Nephron (organoid): ENCODE results near the gene PLEKHA3.

Experiments used
- H3K27ac Mint-ChIP-seq, 3 experiments: 2 replicates each; pipeline ENCODE4 v1.8.0; 2020; ENCODE audit warnings: mixed read lengths in 3 of 3, mild to moderate bottlenecking in 2 of 3, moderate library complexity in 1 of 3
- H3K27me3 Mint-ChIP-seq: 2 replicates; pipeline ENCODE4 v1.8.0; 2021; ENCODE audit warnings: low read depth, mild to moderate bottlenecking, moderate library complexity, mixed read lengths
- H3K36me3 Mint-ChIP-seq: 2 replicates; pipeline ENCODE4 v1.8.0; 2020; ENCODE audit warnings: low read depth, mixed read lengths
- H3K4me1 Mint-ChIP-seq: 2 replicates; pipeline ENCODE4 v1.8.0; 2020; ENCODE audit warnings: mixed read lengths
- H3K4me3 Mint-ChIP-seq, 3 experiments: 2 replicates each; pipeline ENCODE4 v1.8.0; 2020; ENCODE audit warnings: mild to moderate bottlenecking in 3 of 3, mixed read lengths in 3 of 3, moderate library complexity in 2 of 3
- H3K9me3 Mint-ChIP-seq: 2 replicates; pipeline ENCODE4 v1.8.0; 2020; ENCODE audit warnings: mixed read lengths
- TF ChIP-seq, protein P1 (sequence below), 3 experiments: fragments of 200-600 bp; sonication (generic); IDR thresholded peaks; one replicate each; pipeline ENCODE4 v1.5.0; 2021; ENCODE audit warnings: antibody characterized with exemption in 3 of 3; ENCODE audit not compliant: unreplicated experiment in 3 of 3

The PLEKHA3 gene

GRCh38 chr2:178479758-178480226, 465 bp upstream of the PLEKHA3 start:
- no peaks in the 10 kb centered on the region for H3K27me3 Mint-ChIP-seq
- no peaks in the 10 kb centered on the region for H3K9me3 Mint-ChIP-seq
- TF ChIP-seq, protein P1, sequence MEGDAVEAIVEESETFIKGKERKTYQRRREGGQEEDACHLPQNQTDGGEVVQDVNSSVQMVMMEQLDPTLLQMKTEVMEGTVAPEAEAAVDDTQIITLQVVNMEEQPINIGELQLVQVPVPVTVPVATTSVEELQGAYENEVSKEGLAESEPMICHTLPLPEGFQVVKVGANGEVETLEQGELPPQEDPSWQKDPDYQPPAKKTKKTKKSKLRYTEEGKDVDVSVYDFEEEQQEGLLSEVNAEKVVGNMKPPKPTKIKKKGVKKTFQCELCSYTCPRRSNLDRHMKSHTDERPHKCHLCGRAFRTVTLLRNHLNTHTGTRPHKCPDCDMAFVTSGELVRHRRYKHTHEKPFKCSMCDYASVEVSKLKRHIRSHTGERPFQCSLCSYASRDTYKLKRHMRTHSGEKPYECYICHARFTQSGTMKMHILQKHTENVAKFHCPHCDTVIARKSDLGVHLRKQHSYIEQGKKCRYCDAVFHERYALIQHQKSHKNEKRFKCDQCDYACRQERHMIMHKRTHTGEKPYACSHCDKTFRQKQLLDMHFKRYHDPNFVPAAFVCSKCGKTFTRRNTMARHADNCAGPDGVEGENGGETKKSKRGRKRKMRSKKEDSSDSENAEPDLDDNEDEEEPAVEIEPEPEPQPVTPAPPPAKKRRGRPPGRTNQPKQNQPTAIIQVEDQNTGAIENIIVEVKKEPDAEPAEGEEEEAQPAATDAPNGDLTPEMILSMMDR (IDR thresholded peaks at IDR 0.05; ENCODE audit: unreplicated experiment in 3 of 3): no peak
- H3K36me3 Mint-ChIP-seq: peaks cover 8% of the 10 kb centered on the region
- H3K4me3 Mint-ChIP-seq: peak overlapping the region; percentile 93 to 95 (median 95)
- H3K27ac Mint-ChIP-seq: peak overlapping the region; percentile 97 to 100 (median 99)
- H3K4me1 Mint-ChIP-seq: peaks cover 52% of the 10 kb centered on the region

DNA sequence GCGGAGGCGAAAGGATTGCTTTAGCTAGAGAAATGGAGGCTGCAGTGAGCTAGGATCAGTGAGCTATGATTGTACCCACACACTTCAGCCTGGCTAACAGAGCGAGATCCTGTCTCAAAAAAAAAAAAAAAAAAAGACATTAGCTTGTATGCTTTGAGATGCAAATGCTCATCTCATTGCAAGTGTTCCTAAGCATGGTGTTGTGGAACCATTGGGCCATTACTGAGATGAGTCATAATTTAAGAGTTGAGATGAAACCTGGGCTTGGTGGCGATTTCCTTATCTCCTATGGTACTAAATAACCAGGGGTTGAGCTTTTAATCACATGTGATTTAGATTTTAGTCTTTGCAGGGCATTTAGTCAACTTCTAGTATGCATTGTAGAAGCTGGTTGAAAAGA, 2.2 kb downstream of the PLEKHA3 start:
- Mint-ChIP-seq H3K27me3 (no peaks in the 10 kb centered on the region), H3K4me1 (peaks cover 35% of the 10 kb centered on the region), H3K36me3 (peaks cover 17% of the 10 kb centered on the region), H3K9me3 (no peaks in the 10 kb centered on the region), H3K4me3 (peak overlapping the region; percentile 93 to 99 (median 97)), H3K27ac (peak overlapping the region in 1 of 3 experiments; percentile 23)
- TF ChIP-seq, protein P1 (IDR thresholded peaks at IDR 0.05; ENCODE audit: unreplicated experiment in 3 of 3): no peak

DNA sequence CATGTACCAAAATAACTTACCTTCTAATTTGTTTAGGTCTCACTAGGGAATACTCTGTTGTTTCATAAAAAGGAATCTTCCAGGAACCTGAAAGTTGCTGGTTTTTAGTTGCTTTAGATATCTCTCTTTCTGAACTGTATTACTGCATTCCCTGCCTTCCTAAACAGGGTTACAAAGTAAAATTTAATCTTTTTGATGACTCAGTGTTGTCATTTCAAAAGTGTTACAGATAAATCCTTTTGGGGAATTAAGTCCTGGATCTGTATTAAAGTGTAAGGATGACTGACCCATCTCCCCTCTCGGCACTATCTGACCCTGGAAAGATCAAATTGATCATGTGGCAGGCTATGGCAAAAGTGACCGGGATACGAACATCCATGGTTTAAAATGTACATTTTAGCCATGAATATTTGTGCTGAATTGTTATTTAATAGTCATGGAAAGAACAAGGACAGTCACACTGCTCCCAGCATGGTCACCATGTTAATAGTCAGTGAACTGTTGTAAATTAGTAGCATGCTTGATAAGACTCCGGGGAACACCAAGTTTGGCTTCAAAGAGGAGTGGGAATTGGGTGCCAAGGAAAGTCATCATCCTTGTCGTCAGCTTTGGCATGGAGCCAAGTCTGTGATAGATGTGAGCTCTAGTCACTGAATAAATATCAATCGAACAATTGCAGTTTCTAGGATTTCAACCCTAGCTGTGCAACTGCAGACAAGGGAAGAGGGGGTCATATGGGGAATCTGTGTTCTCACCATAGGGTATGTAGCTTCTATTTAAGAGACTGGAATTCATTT, 4.2 kb downstream of the PLEKHA3 start:
- H3K9me3 Mint-ChIP-seq: no peaks in the 10 kb centered on the region
- TF ChIP-seq, protein P1 (IDR thresholded peaks at IDR 0.05; ENCODE audit: unreplicated experiment in 3 of 3): no peak
- H3K27me3 Mint-ChIP-seq: no peaks in the 10 kb centered on the region
- no peak overlapping the region for H3K4me3 Mint-ChIP-seq
- peaks cover 29% of the 10 kb centered on the region for H3K4me1 Mint-ChIP-seq
- H3K27ac Mint-ChIP-seq: no peak overlapping the region
- peaks cover 31% of the 10 kb centered on the region for H3K36me3 Mint-ChIP-seq

GRCh38 chr2:178485356-178485755, 5.1 kb downstream of the PLEKHA3 start:
- Mint-ChIP-seq H3K36me3 (peaks cover 40% of the 10 kb centered on the region), H3K4me3 (no peak overlapping the region), H3K27ac (no peak overlapping the region), H3K27me3 (no peaks in the 10 kb centered on the region), H3K4me1 (peaks cover 29% of the 10 kb centered on the region), H3K9me3 (no peaks in the 10 kb centered on the region)
- TF ChIP-seq, protein P1 (IDR thresholded peaks at IDR 0.05; ENCODE audit: unreplicated experiment in 3 of 3): no peak

- Mint-ChIP-seq H3K27me3 (no peaks in the 10 kb centered on the region), H3K4me1 (no peaks in the 10 kb centered on the region), H3K27ac (no peak overlapping the region), H3K4me3 (no peak overlapping the region), H3K9me3 (no peaks in the 10 kb centered on the region), H3K36me3 (peaks cover 74% of the 10 kb centered on the region)
- TF ChIP-seq, protein P1 (IDR thresholded peaks at IDR 0.05; ENCODE audit: unreplicated experiment in 3 of 3): no peak
Measured at GRCh38 chr2:178491612-178492011, 11.4 kb downstream of the PLEKHA3 start.

DNA sequence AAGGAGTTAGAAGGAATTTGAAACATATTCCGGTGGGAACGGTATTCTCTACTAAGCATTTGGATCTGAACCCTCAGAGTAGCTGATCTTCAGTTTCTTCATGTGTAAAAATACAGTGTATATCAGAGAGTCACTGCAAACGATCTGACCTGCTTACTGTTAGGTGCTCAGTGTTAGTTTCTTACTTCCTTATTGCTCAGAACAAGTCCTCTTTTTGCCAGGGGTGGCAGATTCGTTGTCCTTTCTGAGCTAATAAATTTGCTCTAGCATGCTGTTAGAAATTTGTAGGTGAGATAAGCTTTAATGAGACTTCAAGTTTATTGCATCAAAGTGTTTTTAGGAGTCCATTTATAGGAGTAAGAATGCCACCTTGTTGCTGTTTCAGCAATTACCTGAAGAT, 15.8 kb downstream of the PLEKHA3 start:
- H3K4me3 Mint-ChIP-seq: no peak overlapping the region
- H3K9me3 Mint-ChIP-seq: no peaks in the 10 kb centered on the region
- H3K27ac Mint-ChIP-seq: no peak overlapping the region
- H3K4me1 Mint-ChIP-seq: no peaks in the 10 kb centered on the region
- peaks cover 66% of the 10 kb centered on the region for H3K36me3 Mint-ChIP-seq
- H3K27me3 Mint-ChIP-seq: no peaks in the 10 kb centered on the region
- TF ChIP-seq, protein P1 (IDR thresholded peaks at IDR 0.05; ENCODE audit: unreplicated experiment in 3 of 3): no peak
